Measurements from ENCODE around the gene CR2.
"Not testable (repeated sequence)": the region's sequence is repeated elsewhere in the genome, so short reads cannot be mapped to it uniquely, and the experiment has no call there.

CR2 gene

DNA sequence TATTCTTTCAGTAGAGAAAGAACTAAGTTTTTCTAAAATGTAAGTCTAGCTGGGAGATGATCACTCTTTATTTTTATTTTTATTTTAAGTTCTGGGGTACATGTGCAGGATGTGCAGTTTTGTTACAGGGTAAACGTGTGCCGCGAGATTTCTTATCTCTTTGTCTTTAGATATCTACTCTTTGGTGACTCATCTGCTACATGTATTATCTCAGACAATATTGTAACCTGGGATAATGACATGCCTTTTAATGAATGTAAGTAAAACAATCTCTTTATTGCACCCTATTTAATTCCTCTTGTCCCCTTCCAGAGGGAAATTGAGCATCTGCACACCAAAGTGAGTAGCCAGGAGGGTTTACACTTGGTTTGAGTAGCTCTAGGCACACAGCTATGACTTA is 9.4 kb downstream of the CR2 start:
- no peak for TF ChIP-seq CTCF (IDR thresholded peaks at IDR 0.05; ENCODE audit: low read depth, low read length)
- no peak overlapping the region for H3K4me3 ChIP-seq (ENCODE audit: low read depth, low read length)

- H3K4me3 ChIP-seq (ENCODE audit: low read depth, low read length), result no peak overlapping the region
- no peak for TF ChIP-seq CTCF (IDR thresholded peaks at IDR 0.05; ENCODE audit: low read depth, low read length)
Observed at GRCh38 chr1:207470927-207471326, 16.8 kb downstream of the CR2 start.

- no peak for TF ChIP-seq CTCF (IDR thresholded peaks at IDR 0.05; ENCODE audit: low read depth, low read length)
- H3K4me3 ChIP-seq (ENCODE audit: low read depth, low read length), result no peak overlapping the region
Observed at GRCh38 chr1:207474210-207474609, 20.1 kb downstream of the CR2 start.

DNA sequence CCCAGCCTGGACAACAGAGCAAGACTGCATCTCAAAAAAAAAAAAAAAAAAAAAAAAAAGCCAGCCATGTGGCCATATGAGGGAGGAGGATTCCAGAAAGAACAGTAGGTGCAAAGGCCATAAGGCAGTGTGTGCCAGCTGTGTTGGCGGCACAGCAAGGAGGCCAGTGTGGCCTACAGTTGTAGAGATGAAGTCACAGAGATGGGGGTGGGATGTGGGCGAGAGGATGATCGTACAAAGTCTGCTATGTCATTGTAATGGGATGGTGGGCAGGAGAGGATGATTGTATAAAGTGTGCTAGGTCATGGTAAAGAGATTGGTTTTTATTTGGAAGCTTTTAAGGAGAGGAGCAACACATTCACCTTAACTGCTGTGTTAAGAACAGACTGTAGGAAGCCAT is 32.1 kb downstream of the CR2 start:
- H3K4me3 ChIP-seq (ENCODE audit: low read depth, low read length), result no peak overlapping the region
- no peak for TF ChIP-seq CTCF (IDR thresholded peaks at IDR 0.05; ENCODE audit: low read depth, low read length)

- TF ChIP-seq CTCF (IDR thresholded peaks at IDR 0.05; ENCODE audit: low read depth, low read length), result no peak
Observed at GRCh38 chr1:207487636-207488035, 33.5 kb downstream of the CR2 start.

DNA sequence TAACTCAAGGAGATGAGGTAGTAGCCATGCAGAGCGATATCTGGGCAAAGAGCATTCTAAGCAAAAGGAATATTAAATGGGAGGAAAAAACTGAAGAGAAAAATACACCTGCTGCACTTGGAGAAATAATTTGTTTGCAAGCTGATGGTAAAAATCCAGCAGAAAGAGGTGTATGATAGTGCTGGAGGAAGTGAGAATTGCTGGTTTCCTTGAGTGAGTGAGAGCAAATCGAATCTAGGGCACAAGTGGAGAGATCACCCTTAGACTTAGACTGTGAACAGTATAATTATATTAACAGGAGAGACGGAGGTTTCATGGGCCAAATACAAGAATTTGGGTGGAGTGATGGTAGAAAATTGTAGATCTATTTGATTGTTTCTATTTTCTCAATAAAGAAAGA is 39.1 kb downstream of the CR2 start:
- TF ChIP-seq CTCF (IDR thresholded peaks at IDR 0.05; ENCODE audit: low read depth, low read length), result no peak
- no peak overlapping the region for H3K4me3 ChIP-seq (ENCODE audit: low read depth, low read length)

More at GRCh38 chr1:207487636-207488035, 33.5 kb downstream of the CR2 start:
- no peak overlapping the region for H3K4me3 ChIP-seq (ENCODE audit: low read depth, low read length)

GRCh38 chr1:207494171-207494570 is 40.0 kb downstream of the CR2 start:
- no peak overlapping the region for H3K4me3 ChIP-seq (ENCODE audit: low read depth, low read length)
- no peak for TF ChIP-seq CTCF (IDR thresholded peaks at IDR 0.05; ENCODE audit: low read depth, low read length)

- not testable (repeated sequence) for H3K4me3 ChIP-seq (ENCODE audit: low read depth, low read length)
Observed at GRCh38 chr1:207495281-207495680, 41.2 kb downstream of the CR2 start.

All from WI38 (cell line).